HPDE6-E6E7 (cell line): ENCODE measurements around the gene PGM2.

Source experiments
- DNase-seq: peaks from one replicate; pipeline ENCODE4 v3.0.0; 2011; ENCODE audit warnings: missing footprints; ENCODE audit errors: extremely low spot score

PGM2 gene

GRCh38 chr4:37902738-37903693, 76.5 kb downstream of the PGM2 start:
- DNase-seq: no peak

- DNase-seq: no peak
These were observed 77.4 kb downstream of the PGM2 start for GRCh38 chr4:37903901-37904300.

- DNase-seq: no peak
These were observed 78.3 kb downstream of the PGM2 start for GRCh38 chr4:37904824-37905223.

DNA sequence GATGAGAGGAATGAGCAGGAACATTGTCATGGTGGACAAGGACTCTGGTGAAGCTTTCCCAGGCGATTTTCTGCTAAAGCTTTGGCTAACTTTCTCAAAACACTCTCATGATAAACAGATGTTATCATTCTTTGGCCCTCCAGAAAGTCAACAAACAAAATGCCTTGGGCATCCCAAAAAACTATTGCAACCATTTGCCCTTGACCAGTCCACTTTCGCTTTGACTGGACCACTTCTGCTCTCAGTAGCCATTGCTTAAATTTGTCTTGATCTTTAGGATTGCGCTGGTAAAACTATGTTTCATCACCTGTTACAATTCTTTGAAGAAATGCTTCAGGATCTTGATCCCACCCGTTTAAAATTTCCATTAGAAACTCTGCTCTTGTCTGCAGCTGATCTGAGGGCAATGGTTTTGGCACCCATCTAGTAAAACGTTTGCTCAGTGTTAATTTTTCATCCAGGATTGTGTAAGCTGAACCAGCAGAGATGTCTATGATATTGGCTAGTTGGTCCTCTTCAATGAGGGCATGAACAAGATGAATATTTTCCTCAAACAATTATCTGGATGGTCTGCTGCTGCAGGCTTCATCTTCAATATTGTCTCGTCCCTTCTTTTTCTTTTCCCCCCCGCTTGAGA, 79.2 kb downstream of the PGM2 start:
- no peak for DNase-seq

- DNase-seq: no peak
These were observed 82.2 kb downstream of the PGM2 start for GRCh38 chr4:37908488-37909331.

GRCh38 chr4:37909332-37910090, 83.0 kb downstream of the PGM2 start:
- DNase-seq: no peak

- DNase-seq: no peak
These were observed 83.6 kb downstream of the PGM2 start for GRCh38 chr4:37910091-37910486.
